GM12891 (cell line): Measurements from ENCODE around the gene ACP2. TPM values are rescaled to one million over a fixed set of nuclear protein-coding genes. Genes with fewer than 3 reads are reported as not detected.

Experiments used
- DNase-seq: peaks from one replicate; pipeline ENCODE4 v3.0.0; 2011; ENCODE audit warnings: low spot score; ENCODE audit not compliant: insufficient read length
- FAIRE-seq: peaks from 2 replicates; lab custom pipeline; 2011; peaks lifted over from hg19 to GRCh38; lab: Jason Lieb, UNC
- PAX5 ChIP-seq: IDR thresholded peaks from 2 replicates; pipeline ENCODE4 v1.6.1; 2011; ENCODE audit warnings: low read length, moderate library complexity, mild to moderate bottlenecking; ENCODE audit not compliant: insufficient read depth, severe bottlenecking
- POLR2A ChIP-seq: IDR thresholded peaks from 2 replicates; pipeline ENCODE4 v1.6.1; 2011; ENCODE audit warnings: low read depth, low read length, control low read depth
- POLR2AphosphoS5 ChIP-seq: IDR thresholded peaks from 2 replicates; pipeline ENCODE4 v1.6.1; 2011; ENCODE audit warnings: low read depth, low read length, control low read depth
- POU2F2 ChIP-seq: IDR thresholded peaks from 2 replicates; pipeline ENCODE4 v1.6.1; 2011; ENCODE audit warnings: low read depth, mild to moderate bottlenecking, control low read depth, low read length, moderate library complexity
- SPI1 ChIP-seq: IDR thresholded peaks from 2 replicates; pipeline ENCODE4 v1.6.1; 2011; ENCODE audit warnings: low read depth, low read length, control low read depth
- TAF1 ChIP-seq: IDR thresholded peaks from 2 replicates; pipeline ENCODE4 v1.6.1; 2011; ENCODE audit warnings: low read depth, low read length, control low read depth
- polyA plus RNA-seq: library from polyadenylated mRNA; unstranded; fragments of >200 nt; gene quantifications from one replicate; pipeline ENCODE4 v1.2.1, GENCODE V29; 2012; ENCODE audit warnings: low read depth, missing spikeins, inconsistent platforms; ENCODE audit not compliant: missing spikeins

Gene ACP2, protein sequence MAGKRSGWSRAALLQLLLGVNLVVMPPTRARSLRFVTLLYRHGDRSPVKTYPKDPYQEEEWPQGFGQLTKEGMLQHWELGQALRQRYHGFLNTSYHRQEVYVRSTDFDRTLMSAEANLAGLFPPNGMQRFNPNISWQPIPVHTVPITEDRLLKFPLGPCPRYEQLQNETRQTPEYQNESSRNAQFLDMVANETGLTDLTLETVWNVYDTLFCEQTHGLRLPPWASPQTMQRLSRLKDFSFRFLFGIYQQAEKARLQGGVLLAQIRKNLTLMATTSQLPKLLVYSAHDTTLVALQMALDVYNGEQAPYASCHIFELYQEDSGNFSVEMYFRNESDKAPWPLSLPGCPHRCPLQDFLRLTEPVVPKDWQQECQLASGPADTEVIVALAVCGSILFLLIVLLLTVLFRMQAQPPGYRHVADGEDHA
- 10.5 TPM for polyA plus RNA-seq

DNA sequence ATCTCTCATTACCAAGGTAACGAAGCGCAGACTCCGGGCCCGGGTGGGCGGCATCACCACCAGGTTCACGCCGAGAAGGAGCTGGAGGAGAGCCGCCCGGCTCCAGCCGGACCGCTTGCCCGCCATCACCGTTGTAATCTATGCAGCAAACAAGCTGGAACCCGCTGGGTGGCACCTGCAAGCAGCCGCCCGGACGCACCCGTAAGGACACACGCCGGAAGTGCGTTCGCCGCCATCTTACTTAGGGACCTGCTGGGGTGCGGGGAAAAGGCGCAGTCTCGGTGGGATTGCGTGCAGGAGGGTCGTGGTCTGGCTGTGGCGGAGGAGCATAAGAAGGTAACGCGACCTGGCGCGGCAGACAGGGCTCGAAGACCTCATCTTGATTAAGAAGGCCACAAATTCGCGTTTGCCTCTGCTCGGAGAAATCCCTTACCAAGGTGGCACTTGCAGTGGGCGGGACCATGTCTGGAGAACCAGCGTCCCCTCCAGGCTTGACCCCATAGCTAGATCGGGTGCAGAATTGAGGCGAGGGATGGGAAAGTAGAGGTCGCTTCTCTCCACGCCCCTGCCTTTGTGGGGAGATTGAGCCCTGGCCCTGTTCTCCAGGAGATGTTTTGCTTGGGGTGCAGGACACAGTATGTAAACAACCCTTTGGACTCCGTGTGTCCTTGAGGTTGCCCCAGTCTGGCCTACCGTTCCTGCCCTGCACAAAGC, at the start of gene ACP2:
Gene ACP2 (minus strand): TSS at position 151 of the 714 bp plus-strand sequence. CDS start 25 bp downstream, at position 126.
- peak; percentile 95 for FAIRE-seq
- TF ChIP-seq POLR2AphosphoS5 (peak; percentile 82), POLR2A (peak; percentile 81), PAX5 (peak; percentile 33), TAF1 (peak; percentile 99), SPI1 (no peak), POU2F2 (peak; percentile 95)

DNA sequence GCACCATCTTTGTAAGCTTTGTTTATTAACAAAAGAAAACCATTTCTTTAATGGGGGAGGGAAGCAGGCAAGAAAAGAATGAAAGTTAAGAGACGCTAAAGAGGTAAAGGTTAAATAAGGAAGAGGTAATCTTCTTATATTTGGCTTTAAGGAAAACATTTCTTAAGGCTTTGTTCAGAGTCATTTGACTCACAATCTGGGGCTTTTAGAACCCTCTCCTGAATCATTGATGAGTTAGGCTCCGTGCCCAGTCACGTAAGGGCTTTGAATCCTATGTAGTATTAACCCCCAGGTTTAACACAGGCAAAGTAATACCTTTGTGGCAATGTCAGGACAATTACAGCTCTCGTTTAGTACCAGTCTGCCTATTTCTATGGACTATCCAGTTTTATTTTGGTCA, 47.4 kb upstream of the ACP2 start:
- no peak for DNase-seq
- TF ChIP-seq POLR2AphosphoS5 (no peak), PAX5 (no peak), POLR2A (no peak), TAF1 (no peak), POU2F2 (no peak), SPI1 (no peak)
- FAIRE-seq: no peak

More for the DNA sequence above, at the start of gene ACP2:
- DNase-seq: peak; percentile 73

DNA sequence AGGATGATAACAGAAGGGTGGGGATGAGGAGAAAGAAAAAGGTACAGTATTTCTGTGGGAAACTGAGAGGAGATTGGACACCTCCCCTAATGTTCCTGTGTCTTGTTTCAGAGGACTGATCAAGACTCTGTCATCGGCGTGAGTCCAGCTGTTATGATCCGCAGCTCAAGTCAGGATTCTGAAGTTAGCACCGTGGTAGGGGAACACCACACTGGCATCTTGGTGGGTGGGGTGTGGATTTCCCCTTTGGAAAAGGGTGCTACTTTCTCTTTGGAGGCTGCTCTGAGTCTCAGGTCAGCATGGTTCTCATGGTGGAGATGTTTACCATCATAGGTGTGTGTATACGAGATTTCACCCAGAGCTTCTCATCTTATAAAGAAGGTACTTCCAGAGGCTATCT, 46.8 kb upstream of the ACP2 start:
- FAIRE-seq (no peak), DNase-seq (no peak)
- TF ChIP-seq TAF1: no peak
- TF ChIP-seq POU2F2: no peak
- TF ChIP-seq POLR2A: no peak
- no peak for TF ChIP-seq PAX5
- no peak for TF ChIP-seq SPI1
- TF ChIP-seq POLR2AphosphoS5: no peak

DNA sequence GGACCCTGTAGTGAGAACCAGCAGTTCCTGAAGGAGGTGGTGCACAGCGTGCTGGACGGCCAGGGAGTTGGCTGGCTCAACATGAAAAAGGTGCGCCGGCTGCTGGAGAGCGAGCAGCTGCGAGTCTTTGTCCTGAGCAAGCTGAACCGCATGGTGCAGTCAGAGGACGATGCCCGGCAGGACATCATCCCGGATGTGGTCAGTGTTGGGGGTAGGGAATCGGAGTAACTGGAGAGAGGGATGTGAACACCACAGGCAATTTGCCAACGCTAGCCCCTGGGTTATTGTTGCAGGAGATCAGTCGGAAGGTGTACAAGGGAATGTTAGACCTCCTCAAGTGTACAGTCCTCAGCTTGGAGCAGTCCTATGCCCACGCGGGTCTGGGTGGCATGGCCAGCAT, 41.2 kb upstream of the ACP2 start:
- TF ChIP-seq POLR2A (no peak), SPI1 (no peak)
- no peak for DNase-seq
- no peak for FAIRE-seq

DNA sequence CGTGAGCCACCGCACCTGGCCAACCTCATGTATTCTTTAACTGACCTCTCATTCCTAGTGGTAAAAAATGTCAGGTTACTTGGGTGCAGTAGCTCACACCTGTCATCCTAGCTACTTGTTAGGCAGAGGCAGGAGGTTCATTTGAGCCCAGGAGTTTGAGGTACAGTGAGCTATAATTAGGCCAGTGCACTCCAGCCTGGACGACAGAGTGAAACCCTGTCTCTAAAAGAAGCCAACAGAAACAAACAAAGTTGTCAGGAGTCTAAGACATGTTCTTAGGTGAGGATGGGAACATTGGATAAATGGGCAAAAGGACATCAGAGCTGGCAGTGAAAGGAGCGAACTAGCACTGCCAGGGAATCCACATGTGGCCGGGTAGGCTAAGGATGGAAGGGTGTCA, 39.5 kb upstream of the ACP2 start:
- TF ChIP-seq PAX5 (no peak), POLR2A (no peak), POLR2AphosphoS5 (no peak), TAF1 (no peak), SPI1 (no peak), POU2F2 (no peak)
- no peak for DNase-seq
- peak; percentile 47 for FAIRE-seq

DNA sequence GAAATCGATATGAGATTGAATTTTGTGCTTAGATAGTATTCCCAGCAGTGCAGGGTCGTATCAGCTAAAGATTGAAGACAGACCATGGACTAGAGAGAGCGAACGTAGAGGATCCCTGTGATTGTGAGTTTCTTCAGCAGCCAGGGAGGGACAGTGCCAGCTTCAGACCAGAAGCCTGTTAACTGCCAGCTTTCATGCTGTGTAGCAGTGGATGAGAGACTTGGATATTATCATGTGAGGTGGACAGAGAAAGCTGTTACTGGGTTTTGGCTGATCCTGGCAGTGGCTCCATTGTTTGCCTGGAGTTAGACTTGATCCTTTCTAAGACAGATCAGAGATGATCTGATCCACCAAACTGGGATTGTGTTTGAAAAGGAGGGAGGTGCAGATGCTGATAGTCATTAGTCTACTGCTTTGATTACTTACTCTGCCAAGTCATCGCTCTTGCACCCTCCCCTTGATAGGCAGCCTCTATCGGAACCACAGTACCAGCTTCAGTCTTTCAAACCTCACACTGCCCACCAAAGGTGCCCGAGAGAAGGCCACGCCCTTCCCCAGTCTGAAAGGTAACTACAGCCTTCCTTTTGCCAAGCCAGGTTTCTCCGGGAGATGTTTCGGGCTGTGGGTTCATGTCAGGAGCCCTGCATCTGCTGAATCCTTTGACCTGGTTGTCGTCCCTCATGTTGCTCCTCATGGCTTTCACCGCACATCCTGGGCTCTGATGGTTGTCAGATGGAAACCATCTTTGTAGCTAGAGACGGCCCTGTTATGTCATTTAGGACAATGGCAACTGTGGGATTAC, 37.6 kb upstream of the ACP2 start:
- TF ChIP-seq POLR2AphosphoS5: no peak
- TF ChIP-seq SPI1: no peak
- TF ChIP-seq PAX5: no peak
- no peak for TF ChIP-seq TAF1
- TF ChIP-seq POU2F2: no peak
- TF ChIP-seq POLR2A: no peak
- FAIRE-seq: no peak
- no peak for DNase-seq

DNA sequence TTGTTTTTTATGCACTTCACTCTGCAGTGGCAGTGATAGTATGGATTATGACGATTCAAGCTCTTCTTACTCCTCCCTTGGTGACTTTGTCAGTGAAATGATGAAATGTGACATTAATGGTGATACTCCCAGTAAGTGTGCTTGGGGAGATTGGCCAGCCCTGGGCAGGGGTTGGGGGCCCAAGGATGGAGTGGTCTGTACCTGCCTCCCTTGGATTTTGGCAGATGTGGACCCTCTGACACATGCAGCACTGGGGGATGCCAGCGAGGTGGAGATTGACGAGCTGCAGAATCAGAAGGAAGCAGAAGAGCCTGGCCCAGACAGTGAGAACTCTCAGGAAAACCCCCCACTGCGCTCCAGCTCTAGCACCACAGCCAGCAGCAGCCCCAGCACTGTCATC, 35.5 kb upstream of the ACP2 start:
- TF ChIP-seq TAF1 (no peak), POLR2A (no peak), PAX5 (no peak), SPI1 (no peak), POU2F2 (no peak), POLR2AphosphoS5 (no peak)
- DNase-seq: no peak
- no peak for FAIRE-seq

DNA sequence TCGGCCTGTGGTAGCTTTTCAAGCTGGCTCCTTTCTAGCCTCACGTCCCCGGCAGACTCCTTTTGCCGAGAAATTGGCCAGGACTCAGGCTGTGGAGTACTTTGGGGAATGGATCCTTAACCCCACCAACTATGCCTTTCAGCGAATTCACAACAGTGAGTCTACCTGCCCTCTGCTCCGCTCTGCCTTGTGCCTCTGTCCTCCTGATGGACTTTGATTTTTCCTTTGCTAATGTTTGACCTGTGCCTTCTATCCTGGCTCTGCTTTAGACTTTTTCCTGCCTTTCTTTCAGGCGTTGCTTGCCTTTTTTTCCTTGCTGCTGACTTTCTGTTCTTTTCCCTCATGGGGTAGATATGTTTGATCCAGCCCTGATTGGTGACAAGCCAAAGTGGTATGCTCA, 33.8 kb upstream of the ACP2 start:
- no peak for TF ChIP-seq TAF1
- TF ChIP-seq POLR2A: no peak
- no peak for TF ChIP-seq SPI1
- no peak for TF ChIP-seq POLR2AphosphoS5
- TF ChIP-seq PAX5: no peak
- TF ChIP-seq POU2F2: no peak
- FAIRE-seq (no peak), DNase-seq (no peak)

DNA sequence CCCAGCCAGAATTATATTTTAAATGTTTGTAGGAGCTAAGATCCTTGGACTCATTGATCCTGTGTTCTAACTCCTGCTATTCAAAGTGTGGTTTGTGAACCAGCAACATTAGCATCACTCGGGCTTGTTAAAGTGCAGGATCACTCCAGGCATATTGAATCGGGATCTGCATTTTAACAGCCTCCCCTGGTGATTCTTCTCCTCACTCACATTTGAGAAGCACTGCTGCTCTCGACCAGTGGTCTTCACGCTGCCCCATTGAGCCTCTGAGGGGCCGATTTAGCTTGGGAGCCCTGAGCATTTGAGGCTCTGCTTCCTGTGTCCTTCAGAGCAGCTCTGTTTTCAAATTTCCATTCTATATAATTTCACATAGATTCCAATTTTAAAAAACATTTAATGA, 32.2 kb upstream of the ACP2 start:
- FAIRE-seq (no peak), DNase-seq (no peak)
- TF ChIP-seq PAX5 (no peak), POLR2A (no peak), TAF1 (no peak), POLR2AphosphoS5 (no peak), SPI1 (no peak), POU2F2 (no peak)
